ENCODE measurements around the gene ZNF83. TPM values are rescaled to one million over a fixed set of nuclear protein-coding genes. Genes with fewer than 3 reads are reported as not detected.
"Not testable (repeated sequence)": the region's sequence is repeated elsewhere in the genome, so short reads cannot be mapped to it uniquely, and the experiment has no call there.

The ZNF83 gene
- total and polyA plus RNA-seq, 2 of the 4 experiments (the other 2 are of a cell fraction), result 32.9 to 36.9 TPM

DNA sequence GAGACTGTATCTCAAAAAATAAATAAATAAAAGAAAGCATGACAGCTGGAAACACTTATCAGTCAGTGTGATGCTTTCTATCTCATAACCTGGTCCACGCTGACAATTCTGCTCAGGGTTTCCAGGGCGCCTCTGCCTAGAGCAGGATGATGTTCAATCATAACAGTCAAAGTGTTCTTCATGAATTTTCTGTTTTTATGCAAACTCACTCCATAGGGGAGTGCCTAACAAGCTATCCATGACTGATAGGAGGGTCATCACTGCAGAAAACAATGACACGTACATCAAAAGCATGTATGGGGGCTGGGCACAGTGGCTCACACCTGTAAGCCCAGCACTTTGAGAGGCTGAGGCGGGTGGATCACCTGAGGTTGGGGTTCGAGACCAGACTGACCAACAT is 41.4 kb upstream of the ZNF83 start:
- Histone ChIP-seq H3K23ac (ENCODE audit: low read depth, low read length) (no peak overlapping the region), H3K18ac (ENCODE audit: low read depth, low read length) (no peak overlapping the region), H3K36me3 (ENCODE audit: control insufficient read depth, insufficient read depth, low read length) (peaks cover 15% of the 10 kb centered on the region), H4K20me1 (ENCODE audit: insufficient read depth, low read length) (peaks cover 13% of the 10 kb centered on the region; the same call in 1 of the 2 replicates), H2BK20ac (ENCODE audit: low read depth, low read length) (no peak overlapping the region), H2AFZ (replicated peaks; ENCODE audit: low read length, poor library complexity) (no peak overlapping the region), H3K79me1 (ENCODE audit: low read depth in 1 of 2, low read length in 2 of 2) (peaks cover 29 to 53% of the 10 kb centered on the region in 2 experiments), H4K8ac (ENCODE audit: low read depth in 2 of 2, low read length in 2 of 2) (no peak overlapping the region), H3K14ac (replicated peaks; ENCODE audit: low read depth, low read length) (no peak overlapping the region), H3K27ac (ENCODE audit: insufficient read depth, low read length) (no peak overlapping the region), H3K4me1 (ENCODE audit: control insufficient read depth, insufficient read depth, low read length) (no peaks in the 10 kb centered on the region), H2BK120ac (ENCODE audit: low read depth, low read length) (no peak overlapping the region), H2BK5ac (ENCODE audit: low read depth, low read length, poor library complexity, severe bottlenecking) (no peak overlapping the region), H3K9ac (ENCODE audit: low read depth, low read length) (no peak overlapping the region), H3K9me1 (ENCODE audit: insufficient read depth, low read length) (peaks cover 8% of the 10 kb centered on the region; the same call in 1 of the 2 replicates), H3K4ac (ENCODE audit: low read depth, low read length) (no peak overlapping the region), H4K5ac (ENCODE audit: low read depth, low read length) (no peak overlapping the region), H3K4me3 (ENCODE audit: insufficient read depth, low read depth, low read length) (no peak overlapping the region), H4K91ac (ENCODE audit: insufficient read depth, low read depth, low read length) (no peak overlapping the region), H3K9me3 (ENCODE audit: control insufficient read depth, insufficient read depth, low read length) (no peaks in the 10 kb centered on the region), H3K4me2 (ENCODE audit: low read depth, low read length) (no peak overlapping the region), H2BK15ac (ENCODE audit: low read depth, low read length) (no peak overlapping the region), H2AK9ac (replicated peaks; ENCODE audit: low read depth, low read length, poor library complexity) (no peak overlapping the region), H2AK5ac (ENCODE audit: low read depth, low read length) (no peak overlapping the region), H3K56ac (ENCODE audit: extremely low read depth, insufficient read depth, low read length) (no peak overlapping the region), H3K27me3 (ENCODE audit: control insufficient read depth, insufficient read depth, low read length) (no peaks in the 10 kb centered on the region)
- 100% methylated on average over 1 of the region's 5 CpGs; no CpG with 5 or more reads in 1 of the 2 experiments for WGBS, 2 experiments (ENCODE audit: extremely low coverage in 2 of 2, insufficient read length in 1 of 2)
- dilution Hi-C loops (cut with HindIII; ENCODE audit: low sequenced_read_pairs, unreplicated experiment) (no loop called here), in situ Hi-C loops (cut with MboI; ENCODE audit: low sequenced_read_pairs) (no loop called here), intact Hi-C loops (cut with micrococcal nuclease) (no loop called here)
- ATAC-seq (ENCODE audit: low read depth), result no peak
- TF ChIP-seq NFE2L2 (IDR thresholded peaks at IDR 0.05; ENCODE audit: low read depth, low read length) (no peak), MAZ (IDR thresholded peaks at IDR 0.05; ENCODE audit: borderline replicate concordance, low read depth, low read length) (no peak), RFX5 (IDR thresholded peaks at IDR 0.05; ENCODE audit: low read depth, low read length) (no peak), CHD1 (IDR thresholded peaks at IDR 0.05; ENCODE audit: low read depth, low read length) (no peak), MAFK (IDR thresholded peaks at IDR 0.05; ENCODE audit: low read depth, low read length) (no peak)
- TF ChIP-seq, protein P1, sequence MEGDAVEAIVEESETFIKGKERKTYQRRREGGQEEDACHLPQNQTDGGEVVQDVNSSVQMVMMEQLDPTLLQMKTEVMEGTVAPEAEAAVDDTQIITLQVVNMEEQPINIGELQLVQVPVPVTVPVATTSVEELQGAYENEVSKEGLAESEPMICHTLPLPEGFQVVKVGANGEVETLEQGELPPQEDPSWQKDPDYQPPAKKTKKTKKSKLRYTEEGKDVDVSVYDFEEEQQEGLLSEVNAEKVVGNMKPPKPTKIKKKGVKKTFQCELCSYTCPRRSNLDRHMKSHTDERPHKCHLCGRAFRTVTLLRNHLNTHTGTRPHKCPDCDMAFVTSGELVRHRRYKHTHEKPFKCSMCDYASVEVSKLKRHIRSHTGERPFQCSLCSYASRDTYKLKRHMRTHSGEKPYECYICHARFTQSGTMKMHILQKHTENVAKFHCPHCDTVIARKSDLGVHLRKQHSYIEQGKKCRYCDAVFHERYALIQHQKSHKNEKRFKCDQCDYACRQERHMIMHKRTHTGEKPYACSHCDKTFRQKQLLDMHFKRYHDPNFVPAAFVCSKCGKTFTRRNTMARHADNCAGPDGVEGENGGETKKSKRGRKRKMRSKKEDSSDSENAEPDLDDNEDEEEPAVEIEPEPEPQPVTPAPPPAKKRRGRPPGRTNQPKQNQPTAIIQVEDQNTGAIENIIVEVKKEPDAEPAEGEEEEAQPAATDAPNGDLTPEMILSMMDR (conservative IDR thresholded peaks at IDR 0.05; ENCODE audit: low read depth, low read length), result no peak
- DNase-seq, result no peak
- no TSS peak for BruUV-seq (replicated peaks)
- ChIA-PET CTCF (no interaction called here), POLR2A (ENCODE audit: unreplicated experiment) (no interaction called here)

DNA sequence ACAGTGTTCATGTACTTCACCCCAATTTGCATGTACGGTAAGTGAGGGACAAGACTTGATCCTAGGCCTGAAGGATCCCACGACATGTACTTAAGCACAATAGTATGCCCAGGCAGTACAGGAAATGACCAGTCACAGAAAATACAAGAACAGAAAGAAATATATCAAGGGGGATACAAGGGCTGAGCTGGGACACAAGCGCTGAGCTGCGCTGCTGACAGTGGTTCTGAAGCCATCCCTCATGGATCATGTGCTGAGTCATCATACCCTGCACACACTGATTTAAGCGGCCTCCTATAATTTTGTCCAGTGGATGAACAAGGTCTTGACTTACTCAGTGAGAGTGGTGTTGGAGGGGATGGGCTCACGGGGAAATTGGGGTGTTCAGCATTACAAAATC is 37.1 kb upstream of the ZNF83 start:
- in situ Hi-C loops (cut with MboI; ENCODE audit: low sequenced_read_pairs); H3K9ac ChIP-seq (ENCODE audit: low read depth, low read length); H3K4me3 ChIP-seq (ENCODE audit: insufficient read depth, low read depth, low read length); H3K9me3 ChIP-seq (ENCODE audit: control insufficient read depth, insufficient read depth, low read length); H3K56ac ChIP-seq (ENCODE audit: extremely low read depth, insufficient read depth, low read length); H3K9me1 ChIP-seq (ENCODE audit: insufficient read depth, low read length); BruUV-seq (replicated peaks); intact Hi-C loops (cut with micrococcal nuclease); DNase-seq; ATAC-seq (ENCODE audit: low read depth); H3K4me2 ChIP-seq (ENCODE audit: low read depth, low read length); H3K23ac ChIP-seq (ENCODE audit: low read depth, low read length); H4K5ac ChIP-seq (ENCODE audit: low read depth, low read length); H3K36me3 ChIP-seq (ENCODE audit: control insufficient read depth, insufficient read depth, low read length); CTCF ChIA-PET; H3K18ac ChIP-seq (ENCODE audit: low read depth, low read length); H4K91ac ChIP-seq (ENCODE audit: insufficient read depth, low read depth, low read length); H3K4ac ChIP-seq (ENCODE audit: low read depth, low read length); H3K4me1 ChIP-seq (ENCODE audit: control insufficient read depth, insufficient read depth, low read length); H2BK5ac ChIP-seq (ENCODE audit: low read depth, low read length, poor library complexity, severe bottlenecking); H2BK120ac ChIP-seq (ENCODE audit: low read depth, low read length); H2AFZ ChIP-seq (replicated peaks; ENCODE audit: low read length, poor library complexity); H2BK20ac ChIP-seq (ENCODE audit: low read depth, low read length); H2AK9ac ChIP-seq (replicated peaks; ENCODE audit: low read depth, low read length, poor library complexity); H3K27me3 ChIP-seq (ENCODE audit: control insufficient read depth, insufficient read depth, low read length); POLR2A ChIA-PET (ENCODE audit: unreplicated experiment); H2AK5ac ChIP-seq (ENCODE audit: low read depth, low read length); H3K27ac ChIP-seq (ENCODE audit: insufficient read depth, low read length); H3K14ac ChIP-seq (replicated peaks; ENCODE audit: low read depth, low read length); H2BK15ac ChIP-seq (ENCODE audit: low read depth, low read length); dilution Hi-C loops (cut with HindIII; ENCODE audit: low sequenced_read_pairs, unreplicated experiment); H4K8ac ChIP-seq (ENCODE audit: low read depth in 2 of 2, low read length in 2 of 2): not testable (repeated sequence)
- Histone ChIP-seq H3K79me1 (ENCODE audit: low read depth in 1 of 2, low read length in 2 of 2) (peaks cover 28 to 45% of the 10 kb centered on the region in 2 experiments), H4K20me1 (ENCODE audit: insufficient read depth, low read length) (peaks cover 21% of the 10 kb centered on the region)
- 100% methylated on average over 3 of the region's 6 CpGs; no CpG with 5 or more reads in 1 of the 2 experiments for WGBS, 2 experiments (ENCODE audit: extremely low coverage in 2 of 2, insufficient read length in 1 of 2)
